Measurements from ENCODE around the gene ITPR2.
"Not testable (repeated sequence)": the region's sequence is repeated elsewhere in the genome, so short reads cannot be mapped to it uniquely, and the experiment has no call there.

Gene ITPR2

DNA sequence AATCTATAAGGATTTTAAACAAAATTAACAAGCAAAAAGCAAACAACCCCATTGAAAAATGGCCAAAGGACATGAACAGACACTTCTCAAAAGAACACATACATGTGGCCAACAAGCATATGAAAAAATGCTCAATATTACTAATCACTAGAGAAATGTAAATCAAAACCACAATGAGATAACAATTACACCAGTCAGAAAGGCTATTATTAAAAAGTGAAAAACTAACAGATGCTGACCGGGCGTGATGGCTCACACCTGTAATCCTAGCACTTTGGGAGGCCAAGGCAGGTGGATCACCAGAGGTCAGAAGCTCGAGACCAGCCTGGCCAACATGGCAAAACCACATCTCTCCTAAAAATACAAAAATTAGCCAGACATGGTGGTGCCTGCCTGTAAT lies 315.7 kb downstream of the ITPR2 start:
- not testable (repeated sequence) for DNase-seq (ENCODE audit: low read depth)

GRCh38 chr12:26514364-26514763 lies 318.6 kb downstream of the ITPR2 start:
- no peak for DNase-seq (ENCODE audit: low read depth)

DNA sequence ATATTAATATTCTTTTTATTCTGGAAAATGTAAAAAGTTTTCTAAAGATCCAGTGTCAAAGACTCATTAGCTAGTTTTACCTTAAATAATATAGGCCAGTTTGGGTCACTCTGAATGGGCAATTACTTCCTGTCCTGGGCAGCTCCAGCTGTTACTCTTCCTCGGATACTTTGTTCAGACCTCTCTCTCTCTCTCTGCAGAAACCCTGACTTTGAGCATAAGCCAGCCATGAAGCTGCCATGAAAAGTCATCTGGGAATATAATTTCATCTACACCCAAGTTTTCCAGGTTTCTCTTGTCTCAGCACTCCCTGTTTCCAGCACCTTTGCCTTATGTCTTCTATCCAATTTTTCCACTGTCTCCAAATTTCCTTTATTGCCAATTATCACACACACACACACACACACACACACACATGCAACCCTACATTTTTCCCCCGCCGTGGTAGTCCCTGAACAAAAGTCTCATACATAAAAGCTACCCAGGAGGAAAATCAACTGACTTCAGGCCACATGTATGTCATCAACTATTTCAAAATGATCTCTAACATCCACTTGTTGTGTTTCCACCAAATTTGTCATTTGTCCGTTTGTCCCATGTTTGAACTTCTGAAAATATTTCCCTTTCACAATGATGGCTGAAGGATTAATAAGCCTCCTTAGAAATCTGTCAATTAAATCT lies 319.5 kb downstream of the ITPR2 start:
- no peak for DNase-seq (ENCODE audit: low read depth)

- no peak for DNase-seq (ENCODE audit: low read depth)
Measured at GRCh38 chr12:26512213-26512612, 320.8 kb downstream of the ITPR2 start.

- DNase-seq (ENCODE audit: low read depth): no peak
Measured at GRCh38 chr12:26510354-26510674, 322.7 kb downstream of the ITPR2 start.

DNA sequence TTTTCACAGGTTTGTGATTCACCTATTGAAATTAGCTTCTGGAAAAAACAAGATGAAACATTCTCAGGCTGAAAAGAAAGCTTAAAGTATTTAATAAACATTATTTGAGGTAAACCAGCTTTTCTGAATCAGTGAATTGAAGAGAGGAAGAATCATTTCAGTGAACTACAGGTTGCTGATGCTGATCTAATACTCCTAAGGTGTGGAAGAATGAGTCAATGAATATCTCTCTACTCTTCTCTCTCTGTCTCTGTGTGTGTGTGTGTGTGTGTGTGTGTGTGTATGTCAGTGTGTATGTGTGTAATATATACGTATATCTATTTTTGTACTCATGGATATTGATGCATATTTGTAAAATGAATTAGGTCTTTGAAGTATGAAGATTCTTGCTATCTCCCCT lies 325.4 kb downstream of the ITPR2 start:
- no peak for DNase-seq (ENCODE audit: low read depth)

DNA sequence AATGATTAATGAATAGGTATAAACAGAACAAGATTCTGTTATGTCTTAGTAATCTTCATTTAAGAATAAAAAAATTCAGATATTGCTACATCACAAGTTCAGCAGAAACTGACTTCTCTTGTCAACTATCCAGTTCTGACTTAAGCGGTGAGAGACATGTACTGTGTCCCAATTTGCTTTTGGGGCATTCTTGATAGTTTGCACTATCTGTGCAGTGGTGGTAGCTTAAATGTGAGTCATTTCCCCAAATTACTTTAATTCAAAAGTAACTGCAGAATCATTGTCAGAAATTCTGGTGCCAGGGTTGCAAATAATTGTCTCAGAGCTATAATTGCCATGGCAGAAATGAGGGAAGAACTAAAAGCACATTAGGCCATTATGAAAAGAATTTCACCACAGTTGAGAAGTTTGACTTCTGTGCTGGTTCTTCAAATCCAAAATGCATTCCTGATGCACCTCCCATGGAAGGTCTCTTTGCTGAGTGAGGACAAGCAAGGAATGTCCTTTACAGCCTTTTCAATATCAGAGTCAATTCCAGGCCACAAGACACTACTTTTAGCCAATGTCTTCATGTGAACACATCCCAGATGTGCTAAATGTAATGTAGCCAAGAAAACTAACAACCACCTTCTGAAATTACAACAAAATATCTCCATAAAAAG lies 332.9 kb downstream of the ITPR2 start:
- DNase-seq (ENCODE audit: low read depth): no peak

DNA sequence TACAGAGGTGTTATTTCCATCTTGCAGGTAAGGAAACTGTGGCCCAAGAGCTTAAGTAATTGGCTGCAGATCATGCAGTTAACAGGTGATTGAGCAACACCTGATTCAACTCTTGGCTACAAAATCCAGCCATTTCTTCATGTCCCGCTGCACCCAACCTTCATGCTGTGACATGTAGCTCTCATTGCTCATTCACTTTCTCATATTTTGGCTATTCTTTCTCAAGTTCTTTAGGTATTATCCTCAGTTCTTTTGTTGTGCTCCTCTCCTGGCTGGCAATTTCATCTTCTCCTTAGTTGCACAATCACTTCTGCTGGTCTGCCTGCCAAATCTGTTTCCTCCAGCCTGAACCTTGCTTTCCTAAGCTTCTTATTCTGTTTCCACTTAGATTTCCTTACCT lies 336.8 kb downstream of the ITPR2 start:
- no peak for DNase-seq (ENCODE audit: low read depth)

DNA sequence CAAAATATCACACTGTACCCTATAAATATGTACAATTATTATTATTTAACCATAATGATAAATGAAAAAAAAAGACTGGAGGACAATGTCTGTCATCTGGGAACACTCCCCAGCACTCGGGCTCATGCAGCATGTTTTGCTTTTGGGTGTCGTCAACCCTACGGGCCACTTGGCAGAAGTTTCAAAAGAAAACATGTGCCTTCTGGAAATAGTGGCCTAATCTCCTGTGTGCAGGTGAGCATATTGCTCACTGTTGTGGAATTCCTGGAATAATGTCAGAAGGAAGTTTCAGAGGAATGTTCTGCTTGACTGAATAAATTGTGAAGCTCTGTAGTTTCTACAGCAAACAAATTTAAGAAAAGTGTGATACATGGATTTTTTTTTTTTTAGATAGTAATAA lies 339.3 kb downstream of the ITPR2 start:
- no peak for DNase-seq (ENCODE audit: low read depth)

GRCh38 chr12:26492406-26492805 lies 340.6 kb downstream of the ITPR2 start:
- DNase-seq (ENCODE audit: low read depth): no peak

- DNase-seq (ENCODE audit: low read depth): no peak
Measured at GRCh38 chr12:26489908-26490307, 343.1 kb downstream of the ITPR2 start.

DNA sequence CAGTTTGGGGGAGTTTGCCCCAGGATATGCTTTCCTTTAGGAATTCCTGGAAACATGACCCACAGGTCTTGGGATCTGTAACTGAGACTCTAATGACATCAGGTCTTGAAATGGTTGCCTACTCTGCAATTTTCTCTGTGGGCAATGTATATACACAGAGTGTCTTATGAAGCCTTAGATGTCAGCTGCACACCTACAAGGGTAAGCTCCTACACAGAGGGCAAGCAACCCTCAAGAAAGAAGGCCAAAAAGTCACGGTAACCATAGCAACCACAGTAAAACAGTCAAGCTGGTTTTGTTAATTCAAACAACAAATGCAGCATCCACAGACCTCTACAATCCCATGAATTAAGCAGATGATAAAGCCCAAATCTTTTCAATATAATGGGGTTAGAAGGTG lies 344.6 kb downstream of the ITPR2 start:
- DNase-seq (ENCODE audit: low read depth): no peak

DNA sequence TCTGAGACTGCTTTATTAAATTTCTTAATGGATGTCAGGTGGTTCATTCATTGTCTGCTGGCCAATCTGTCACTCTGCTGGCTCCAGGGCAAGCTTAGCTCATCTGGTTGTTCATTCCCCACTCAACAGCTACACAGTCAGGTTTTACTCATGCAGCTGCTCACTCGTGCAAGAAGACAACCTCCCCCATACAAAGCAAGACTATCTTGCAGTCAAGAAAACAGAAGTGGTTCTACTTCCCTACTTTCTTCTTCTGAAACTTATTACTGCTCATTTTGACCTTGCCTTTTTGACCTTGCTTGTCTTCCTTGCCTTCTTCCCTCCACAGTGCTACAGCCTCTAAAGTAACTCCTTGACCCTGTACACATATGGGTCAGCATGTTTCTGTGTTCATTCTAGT lies 359.7 kb downstream of the ITPR2 start:
- no peak for DNase-seq (ENCODE audit: low read depth)

GRCh38 chr12:26471560-26471959 lies 361.4 kb downstream of the ITPR2 start:
- DNase-seq (ENCODE audit: low read depth): no peak

GRCh38 chr12:26469421-26470180 lies 363.4 kb downstream of the ITPR2 start:
- no peak for DNase-seq (ENCODE audit: low read depth)

DNA sequence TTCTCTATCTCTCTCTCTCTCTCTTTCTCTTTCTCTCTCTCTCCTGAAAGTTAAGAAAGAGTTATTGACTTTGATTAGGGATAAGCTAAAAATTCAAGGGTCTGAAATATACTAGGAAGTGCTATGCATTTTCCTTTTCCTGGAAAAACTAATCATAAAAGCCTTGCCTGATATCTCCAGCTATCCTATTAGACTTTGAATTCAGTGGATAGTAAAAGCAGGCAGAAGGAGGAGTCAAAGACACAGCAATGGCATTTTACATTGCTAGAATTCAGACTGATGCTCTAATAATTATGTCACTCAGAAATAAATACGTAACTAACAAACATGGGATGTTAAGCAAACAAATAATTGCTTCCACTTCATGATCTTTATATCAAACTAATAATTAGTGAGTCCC lies 365.6 kb downstream of the ITPR2 start:
- DNase-seq (ENCODE audit: low read depth): no peak

GRCh38 chr12:26466726-26467125 lies 366.3 kb downstream of the ITPR2 start:
- no peak for DNase-seq (ENCODE audit: low read depth)

DNA sequence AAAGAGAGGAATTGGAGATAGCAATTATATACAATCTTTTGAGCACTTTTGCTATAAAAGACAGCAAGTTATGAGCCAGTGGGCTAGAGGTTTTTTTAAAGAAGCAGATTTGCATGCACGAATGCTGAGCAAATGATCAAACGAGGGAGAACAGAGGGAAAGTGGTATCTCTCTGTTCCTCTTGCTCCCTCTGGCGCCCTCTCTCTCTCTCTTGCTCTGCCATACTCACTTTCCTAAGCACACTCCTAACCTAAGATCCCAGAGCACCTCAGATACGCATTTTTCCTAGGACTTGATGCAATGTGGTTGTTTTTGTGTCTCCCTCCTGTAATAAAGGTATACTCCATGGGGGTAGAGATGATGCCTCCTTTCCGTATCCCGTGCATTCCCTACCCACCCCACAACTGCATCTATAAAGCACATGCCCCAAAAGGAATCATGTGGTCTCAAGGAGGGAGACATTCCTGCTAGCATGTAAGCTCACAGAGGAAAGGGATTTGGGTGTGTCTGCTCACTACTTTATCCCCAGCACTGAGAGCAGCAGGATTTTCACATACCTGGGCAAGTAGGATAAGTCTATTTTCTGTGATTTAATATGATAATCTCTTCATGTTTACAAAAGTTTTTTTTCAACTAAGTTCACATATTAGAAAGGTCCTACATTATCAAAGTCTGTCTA lies 367.4 kb downstream of the ITPR2 start:
- no peak for DNase-seq (ENCODE audit: low read depth)

GRCh38 chr12:26461776-26462175 lies 371.2 kb downstream of the ITPR2 start:
- no peak for DNase-seq (ENCODE audit: low read depth)

DNA sequence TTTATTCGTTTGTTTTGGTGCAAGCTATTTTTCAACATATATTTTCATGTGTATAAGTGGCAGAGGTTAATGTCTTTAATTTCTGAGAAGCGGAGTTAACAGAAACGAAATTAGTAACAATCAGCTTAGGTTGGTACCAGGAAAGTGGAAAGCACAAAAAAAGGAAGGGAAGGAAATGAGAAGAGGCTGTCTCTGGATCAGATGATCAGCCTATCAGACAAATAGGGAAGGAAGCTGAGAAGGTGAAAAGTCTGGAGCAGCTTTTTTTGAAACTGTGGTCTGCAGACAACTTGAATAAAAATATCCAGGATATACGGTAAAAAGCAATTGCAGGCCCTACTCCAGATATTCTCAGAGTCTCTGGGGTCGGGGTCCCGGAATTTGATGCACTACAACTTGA lies 372.6 kb downstream of the ITPR2 start:
- no peak for DNase-seq (ENCODE audit: low read depth)

- DNase-seq (ENCODE audit: low read depth): no peak
Measured at GRCh38 chr12:26455936-26456574, 376.9 kb downstream of the ITPR2 start.

GRCh38 chr12:26453246-26453645 lies 379.7 kb downstream of the ITPR2 start:
- no peak for DNase-seq (ENCODE audit: low read depth)

All from fibroblast of the conjunctiva (primary cell).